GF-D8 (cell line): ENCODE measurements around the gene C19orf85.

Source experiments
- DNase-seq: peaks from one replicate; lab custom pipeline; 2025; lab: John Stamatoyannopoulos, UW

Gene C19orf85

DNA sequence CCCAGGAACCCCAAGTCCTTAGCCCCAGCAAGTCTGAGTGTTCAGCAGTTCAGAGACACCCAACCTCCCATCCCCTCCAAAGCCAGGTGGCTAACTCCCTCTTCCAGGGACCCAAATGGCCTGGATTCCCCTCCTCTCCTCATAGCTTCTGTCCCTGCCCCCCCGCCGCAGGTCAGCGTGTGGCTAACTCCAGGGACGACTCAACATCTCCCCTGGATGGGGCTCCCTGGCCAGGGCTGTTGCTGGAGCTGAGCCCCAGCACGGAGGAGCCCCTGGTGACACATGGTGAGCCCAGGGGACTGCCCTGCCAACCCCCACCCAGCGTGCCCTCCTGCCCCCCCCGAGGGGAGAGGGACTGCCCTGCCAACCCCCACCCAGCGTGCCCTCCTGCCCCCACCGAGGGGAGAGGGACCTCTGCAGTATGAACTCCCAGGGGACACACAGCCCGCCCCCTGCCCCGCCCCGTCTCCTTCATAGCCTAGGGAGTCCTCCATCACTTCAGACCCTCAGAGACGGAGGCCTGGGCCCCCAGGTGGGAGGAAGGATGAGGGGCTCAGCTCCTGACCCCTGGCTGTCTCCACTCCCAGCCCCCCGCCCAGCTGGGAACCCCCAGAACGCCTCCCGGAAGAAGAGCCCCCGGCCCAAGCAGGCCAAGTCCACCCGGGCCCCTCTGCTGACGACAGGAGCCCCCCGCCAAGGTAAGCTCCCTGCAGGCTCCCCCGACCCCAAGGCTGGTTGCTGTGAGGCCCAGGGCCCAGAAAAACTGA lies 25.3 kb upstream of the C19orf85 start:
- no peak for DNase-seq

GRCh38 chr19:55488986-55489710 lies 24.6 kb upstream of the C19orf85 start:
- DNase-seq = no peak

GRCh38 chr19:55487924-55488687 lies 23.6 kb upstream of the C19orf85 start, which contains the start of gene SSC5D:
TSS of gene SSC5D (plus strand) at chr19:55488436. CDS start at chr19:55488590, 154 bp downstream.
- no peak for DNase-seq

DNA sequence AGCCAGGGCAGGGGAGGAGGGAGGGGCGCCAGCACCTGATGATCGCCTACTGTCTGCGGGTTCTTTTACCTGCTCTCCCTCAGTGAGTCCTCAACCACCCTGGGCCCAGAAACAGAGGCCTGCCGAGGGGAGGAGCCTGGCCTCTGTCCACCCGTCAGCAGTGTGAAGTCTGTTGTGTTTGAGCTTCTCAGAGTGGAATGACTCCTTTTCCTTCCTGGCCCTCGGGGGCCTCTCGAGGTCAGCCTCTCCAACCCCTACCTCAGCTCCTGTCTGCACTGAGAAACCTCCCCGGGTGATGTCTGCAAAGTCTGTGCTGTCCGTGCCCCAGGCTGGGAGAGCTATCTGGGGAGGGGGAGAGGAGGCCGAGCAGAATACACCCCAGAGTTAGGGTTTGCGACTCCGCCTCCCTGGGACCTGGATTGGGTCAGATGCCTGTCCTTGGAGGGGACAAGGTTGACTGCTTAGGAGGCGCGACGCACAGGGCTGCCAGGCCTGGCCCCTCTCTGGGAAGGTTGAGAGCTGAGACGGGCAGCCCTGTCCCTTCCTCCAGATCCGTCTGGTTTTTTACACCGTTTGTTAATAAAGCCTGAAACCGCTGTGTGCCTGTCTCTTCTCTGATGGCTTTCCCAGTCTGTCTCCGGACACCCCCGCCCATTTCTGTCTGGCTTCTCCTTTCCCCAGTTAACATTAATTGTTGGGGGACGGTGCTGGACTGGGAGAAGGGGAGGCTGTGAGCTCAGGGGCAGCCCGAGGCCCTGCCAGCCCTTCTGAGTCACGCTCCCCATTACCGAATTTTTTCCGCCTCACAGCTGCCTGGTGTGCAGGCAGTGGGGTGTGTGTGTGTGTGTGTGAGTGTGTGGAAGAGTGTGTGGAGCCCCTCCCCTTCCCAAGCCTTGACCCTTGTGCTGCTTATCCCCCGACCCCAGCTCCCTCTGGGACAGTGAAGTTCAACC lies 22.7 kb upstream of the C19orf85 start:
- DNase-seq = no peak

DNA sequence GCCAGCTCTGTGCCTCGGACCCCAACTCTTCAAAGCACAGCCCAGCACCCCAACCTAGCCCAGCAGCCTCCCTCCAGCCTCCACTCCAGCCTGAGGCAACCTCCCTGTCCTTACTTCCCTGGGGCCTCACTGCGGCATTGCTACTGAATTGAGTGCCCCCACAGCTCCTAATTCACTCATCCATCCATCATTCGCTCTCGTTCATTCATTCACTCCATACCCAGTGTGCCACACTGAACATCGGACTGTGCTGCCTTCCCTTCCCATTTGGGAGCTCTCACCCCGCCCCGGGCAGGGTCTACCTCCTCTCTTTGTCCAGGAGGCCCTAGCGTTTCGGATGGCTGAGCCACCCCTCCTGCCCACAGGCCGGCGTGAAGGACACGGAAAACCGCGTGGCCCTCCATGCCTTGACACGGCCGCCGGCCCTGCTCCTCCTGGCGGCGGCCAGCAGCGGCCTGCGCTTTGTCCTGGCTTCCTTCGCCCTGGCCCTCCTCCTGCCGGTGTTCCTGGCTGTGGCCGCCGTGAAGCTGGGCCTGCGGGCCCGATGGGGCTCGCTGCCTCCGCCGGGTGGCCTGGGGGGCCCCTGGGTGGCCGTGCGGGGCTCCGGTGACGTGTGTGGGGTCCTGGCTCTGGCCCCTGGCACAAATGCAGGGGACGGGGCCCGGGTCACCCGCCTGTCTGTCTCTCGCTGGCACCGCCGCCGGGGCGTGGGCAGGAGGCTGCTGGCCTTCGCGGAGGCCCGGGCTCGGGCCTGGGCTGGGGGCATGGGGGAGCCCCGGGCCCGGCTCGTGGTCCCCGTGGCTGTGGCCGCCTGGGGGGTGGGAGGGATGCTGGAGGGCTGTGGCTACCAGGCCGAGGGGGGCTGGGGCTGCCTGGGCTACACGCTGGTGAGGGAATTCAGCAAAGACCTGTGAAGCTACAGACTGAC lies 21.8 kb upstream of the C19orf85 start:
- no peak for DNase-seq

GRCh38 chr19:55485439-55486011 lies 21.0 kb upstream of the C19orf85 start:
- no peak for DNase-seq

- no peak for DNase-seq
Observed at GRCh38 chr19:55484593-55485438, 20.3 kb upstream of the C19orf85 start, which contains the start of gene NAT14. TSS of gene NAT14 (plus strand) at chr19:55485188. CDS start at chr19:55485709, 521 bp downstream.

DNA sequence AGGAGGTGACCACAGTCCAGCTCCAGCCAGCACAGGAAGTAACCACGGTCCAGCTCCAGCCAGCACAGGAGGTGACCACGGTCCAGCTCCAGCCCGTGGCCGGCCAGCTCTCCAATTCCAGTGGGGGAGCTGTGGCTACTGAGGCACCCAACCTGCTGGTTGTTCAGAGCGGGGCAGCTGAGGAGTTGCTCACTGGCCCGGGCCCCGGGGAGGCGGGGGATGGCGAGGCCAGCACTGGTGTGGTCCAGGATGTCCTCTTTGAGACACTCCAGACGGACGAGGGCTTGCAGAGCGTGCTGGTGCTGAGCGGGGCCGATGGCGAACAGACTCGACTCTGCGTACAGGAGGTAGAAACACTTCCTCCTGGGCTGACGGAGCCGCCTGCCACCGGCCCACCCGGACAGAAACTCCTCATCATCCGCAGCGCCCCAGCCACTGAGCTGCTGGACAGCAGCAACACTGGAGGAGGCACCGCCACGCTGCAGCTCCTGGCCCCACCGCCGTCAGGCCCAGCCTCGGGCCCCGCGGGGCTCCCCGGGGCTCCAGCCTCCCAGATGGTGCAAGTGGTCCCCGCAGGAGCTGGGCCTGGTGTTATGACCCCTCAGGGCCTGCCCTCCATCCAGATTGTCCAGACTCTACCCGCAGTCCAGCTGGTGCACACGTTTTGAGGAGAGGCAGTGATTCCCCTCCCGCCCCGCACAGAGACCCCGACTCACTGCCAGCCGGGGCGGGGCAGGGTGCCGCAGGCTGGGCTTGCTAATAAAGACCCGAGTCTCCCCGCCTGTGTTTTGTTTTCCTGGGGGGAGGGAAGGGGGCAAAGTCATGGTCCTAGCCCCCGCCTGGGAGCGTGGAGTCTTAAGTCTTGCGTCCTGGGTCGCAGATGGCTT lies 19.4 kb upstream of the C19orf85 start:
- no peak for DNase-seq

DNA sequence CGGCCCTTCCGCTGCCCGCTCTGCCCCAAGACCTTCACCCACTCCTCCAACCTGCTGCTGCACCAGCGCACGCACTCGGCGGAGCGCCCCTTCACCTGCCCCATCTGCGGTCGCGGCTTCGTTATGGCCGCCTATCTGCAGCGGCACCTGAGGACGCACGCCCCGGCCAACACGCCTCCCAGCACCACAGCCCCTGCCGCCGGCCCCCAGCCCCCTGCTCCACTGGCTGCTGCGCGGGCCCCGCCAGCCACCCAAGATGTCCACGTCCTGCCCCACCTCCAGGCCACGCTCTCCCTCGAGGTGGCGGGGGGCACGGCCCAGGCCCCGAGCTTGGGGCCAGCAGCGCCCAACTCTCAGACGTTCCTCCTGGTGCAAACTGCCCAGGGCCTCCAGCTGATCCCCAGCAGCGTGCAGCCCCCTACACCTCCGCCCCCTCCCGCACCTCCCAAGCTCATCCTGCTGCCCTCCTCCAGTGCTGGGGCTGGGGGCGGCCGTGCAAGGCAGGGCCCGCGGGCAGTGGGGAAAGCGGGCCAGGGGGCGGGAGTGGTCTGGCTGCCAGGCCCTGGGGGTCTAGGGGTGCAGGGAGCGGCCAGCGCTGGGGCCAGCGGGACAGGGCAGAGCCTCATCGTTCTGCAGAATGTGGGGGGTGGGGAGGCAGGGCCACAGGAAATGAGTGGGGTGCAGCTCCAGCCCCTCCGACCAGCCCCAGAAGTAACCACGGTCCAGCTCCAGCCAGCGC lies 18.6 kb upstream of the C19orf85 start:
- no peak for DNase-seq

- DNase-seq = no peak
Observed at GRCh38 chr19:55482156-55482961, 17.8 kb upstream of the C19orf85 start.

DNA sequence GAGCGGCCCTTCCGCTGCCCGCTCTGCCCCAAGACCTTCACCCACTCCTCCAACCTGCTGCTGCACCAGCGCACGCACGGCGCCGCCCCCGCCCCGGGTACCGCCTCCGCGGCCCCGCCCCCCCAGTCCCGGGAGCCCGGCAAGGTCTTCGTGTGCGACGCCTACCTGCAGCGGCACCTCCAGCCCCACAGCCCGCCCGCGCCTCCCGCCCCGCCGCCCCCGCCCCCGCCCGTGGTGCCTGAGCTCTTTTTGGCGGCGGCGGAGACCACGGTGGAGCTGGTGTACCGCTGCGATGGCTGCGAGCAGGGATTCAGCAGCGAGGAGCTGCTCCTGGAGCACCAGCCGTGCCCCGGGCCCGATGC lies 17.2 kb upstream of the C19orf85 start:
- DNase-seq = no peak

GRCh38 chr19:55481148-55481793 lies 16.7 kb upstream of the C19orf85 start:
- no peak for DNase-seq

GRCh38 chr19:55479451-55480230 lies 15.1 kb upstream of the C19orf85 start:
- DNase-seq = no peak

- no peak for DNase-seq
Observed at GRCh38 chr19:55479045-55479444, 14.5 kb upstream of the C19orf85 start.

DNA sequence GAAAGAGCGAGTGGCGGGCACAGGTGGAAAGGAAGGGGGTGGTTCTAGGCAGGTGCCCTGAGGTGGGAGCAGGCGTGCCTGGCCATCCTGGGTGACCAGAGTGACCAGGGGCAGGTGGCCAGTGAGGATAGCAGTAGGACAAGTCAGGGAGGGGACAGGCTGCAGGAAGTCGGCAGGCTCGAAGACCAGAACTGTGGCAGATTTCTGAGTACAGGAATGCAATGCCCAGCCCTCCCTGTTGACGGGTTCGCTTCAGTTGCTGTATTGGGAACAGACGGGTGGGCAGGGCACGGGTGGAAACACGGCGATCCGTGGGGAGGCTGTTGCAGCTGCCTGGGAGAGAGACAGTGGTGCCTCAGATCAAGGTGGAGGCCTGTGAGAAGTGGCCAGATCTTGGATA lies 13.8 kb upstream of the C19orf85 start:
- no peak for DNase-seq
